DOHH2 (cell line): ENCODE results near the gene ADIPOR2.

Experiments used
- CTCF ChIP-seq: fragments of 200-600 bp; sonication (generic); IDR thresholded peaks from one replicate; pipeline ENCODE4 v1.5.1; 2014; ENCODE audit warnings: antibody characterized with exemption, mild to moderate bottlenecking, low read depth, low read length; ENCODE audit not compliant: poor library complexity, severe bottlenecking
- EZH2phosphoT487 ChIP-seq: fragments of 200-600 bp; sonication (generic); IDR thresholded peaks from 2 replicates; pipeline ENCODE4 v1.6.1; 2017; ENCODE audit warnings: borderline replicate concordance, mild to moderate bottlenecking, antibody characterized with exemption, low read length, moderate library complexity, mixed read lengths

DNA sequence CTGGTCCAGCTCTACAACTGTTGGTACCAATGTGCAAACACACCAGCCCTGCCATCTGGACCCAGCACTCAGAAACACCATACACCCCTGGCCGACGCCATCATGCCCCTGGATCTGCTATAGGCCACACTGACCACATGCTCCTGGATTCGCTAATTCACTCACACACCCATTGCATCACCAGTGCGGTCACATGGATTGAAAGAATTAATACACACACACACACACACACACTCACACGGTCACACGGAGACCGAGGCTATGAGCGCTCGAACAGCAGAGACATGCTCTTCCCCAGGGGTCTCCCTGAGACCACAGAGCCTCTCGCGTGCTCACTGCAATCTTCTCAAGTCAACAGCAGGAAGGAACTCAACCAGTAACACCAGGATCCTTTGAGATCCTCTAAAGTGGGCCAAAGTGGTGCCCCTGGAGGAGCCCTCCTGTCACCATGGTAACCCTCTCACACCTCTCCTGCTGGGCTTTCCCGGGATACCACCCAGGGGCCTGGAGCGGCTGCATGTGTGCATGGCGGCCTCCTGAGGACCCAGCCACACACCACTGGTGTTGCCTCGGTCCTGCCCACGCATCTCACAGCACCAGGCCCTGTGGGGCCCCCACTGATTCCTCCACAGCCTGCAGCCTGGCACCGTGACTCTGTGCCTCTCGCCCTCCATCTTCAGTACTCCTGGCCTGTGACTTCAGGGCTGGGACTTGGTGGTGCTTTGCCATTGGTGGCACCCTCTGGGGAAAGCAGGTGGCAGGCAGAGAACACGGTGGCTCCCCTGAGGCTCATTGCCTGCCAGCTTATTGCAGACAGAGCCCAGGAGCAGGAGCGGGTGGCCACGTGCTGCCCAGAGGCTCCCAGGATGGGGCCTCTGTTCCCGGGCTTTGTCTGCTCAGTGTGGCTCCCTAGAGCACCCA is 144.6 kb downstream of the ADIPOR2 start:
- TF ChIP-seq CTCF (no peak), EZH2phosphoT487 (no peak)
